HepG2 (cell line): ENCODE results near the gene DDRGK1. TPM values are rescaled to one million over a fixed set of nuclear protein-coding genes. Genes with fewer than 3 reads are reported as not detected.

ENCODE experiments used
- ARID3A ChIP-seq: IDR thresholded peaks from 2 replicates; pipeline ENCODE4 v1.6.1; 2012; ENCODE audit warnings: low read depth, low read length, improper control_type of control experiment
- ATF3 ChIP-seq: sonication (generic); formaldehyde crosslinking; IDR thresholded peaks from 2 replicates; pipeline ENCODE4 v1.4.0; 2020; ENCODE audit warnings: missing genetic modification reagents
- E2F2 ChIP-seq: sonication (generic); formaldehyde crosslinking; IDR thresholded peaks from 2 replicates; pipeline ENCODE4 v1.4.0; 2020; ENCODE audit warnings: missing genetic modification reagents, borderline replicate concordance
- EED ChIP-seq: sonication (generic); formaldehyde crosslinking; IDR thresholded peaks from 2 replicates; pipeline ENCODE4 v1.5.0; 2020; ENCODE audit warnings: mild to moderate bottlenecking, missing genetic modification reagents
- FOXA1 ChIP-seq, 2 experiments: fragments of 450-650 bp in 1 of 2; sonication (generic) in 1 of 2; formaldehyde crosslinking in 1 of 2; IDR thresholded peaks; 2 replicates each; pipeline versions ENCODE4 v1.4.0 to v1.6.1; 2016 to 2020; ENCODE audit warnings: missing genetic modification reagents in 1 of 2
- GMEB1 ChIP-seq: sonication (generic); formaldehyde crosslinking; IDR thresholded peaks from 2 replicates; pipeline ENCODE4 v1.5.1; 2020; ENCODE audit warnings: missing genetic modification reagents, mild to moderate bottlenecking, borderline replicate concordance
- HINFP ChIP-seq: sonication (generic); formaldehyde crosslinking; IDR thresholded peaks from 2 replicates; pipeline ENCODE4 v1.4.0; 2020; ENCODE audit warnings: low read depth, mild to moderate bottlenecking, missing genetic modification reagents
- MIXL1 ChIP-seq: IDR thresholded peaks from 2 replicates; pipeline ENCODE4 v1.6.1; 2016
- PCBP1 ChIP-seq: fragments of 200-400 bp; formaldehyde crosslinking; IDR thresholded peaks from 2 replicates; pipeline ENCODE4 v1.6.1; 2017; ENCODE audit warnings: mild to moderate bottlenecking, low read depth, low read length, borderline replicate concordance
- RFX5 ChIP-seq: IDR thresholded peaks from 2 replicates; pipeline ENCODE4 v1.6.1; 2011; ENCODE audit warnings: low read depth, low read length, improper control_type of control experiment
- RNF2 ChIP-seq: fragments of 450-650 bp; conservative IDR thresholded peaks from 2 replicates; pipeline ENCODE4 v1.6.1; 2016; ENCODE audit warnings: low read depth
- SOX5 ChIP-seq: IDR thresholded peaks from 2 replicates; pipeline ENCODE4 v1.6.1; 2016; ENCODE audit warnings: borderline replicate concordance
- THAP7 ChIP-seq: sonication (generic); formaldehyde crosslinking; IDR thresholded peaks from 2 replicates; pipeline ENCODE4 v1.8.1; 2023; ENCODE audit warnings: mild to moderate bottlenecking, missing genetic modification reagents
- THAP8 ChIP-seq: sonication (generic); formaldehyde crosslinking; IDR thresholded peaks from 2 replicates; pipeline ENCODE4 v1.5.1; 2020; ENCODE audit warnings: missing genetic modification reagents, mild to moderate bottlenecking, borderline replicate concordance
- ZFP37 ChIP-seq: sonication (generic); formaldehyde crosslinking; IDR thresholded peaks from 2 replicates; pipeline ENCODE4 v1.4.0; 2020; ENCODE audit warnings: missing genetic modification reagents, borderline replicate concordance
- ZNF280B ChIP-seq: sonication (generic); formaldehyde crosslinking; IDR thresholded peaks from 2 replicates; pipeline ENCODE4 v1.5.0; 2020; ENCODE audit warnings: missing genetic modification reagents, mild to moderate bottlenecking, borderline replicate concordance
- ZNF331 ChIP-seq: sonication (generic); formaldehyde crosslinking; IDR thresholded peaks from 2 replicates; pipeline ENCODE4 v1.4.0; 2020; ENCODE audit warnings: missing genetic modification reagents
- ZNF777 ChIP-seq: sonication (generic); formaldehyde crosslinking; IDR thresholded peaks from 2 replicates; pipeline ENCODE4 v1.4.0; 2020; ENCODE audit warnings: missing genetic modification reagents
- polyA plus RNA-seq, 8 experiments: library from polyadenylated mRNA; depleted of rRNA in 3 of 8; stranded (reverse) in 7 of 8; unstranded in 1 of 8; fragments of >200 nt; fragmentation: Illumina TruSeq in 4 of 8; extraction: Trizol in 4 of 8; gene quantifications; 2 replicates each; pipeline versions ENCODE4 v1.2.1 to v1.2.3, GENCODE V29; 2011 to 2016; ENCODE audit warnings: low read depth in 4 of 8, missing spikeins in 1 of 8, mixed read lengths in 1 of 8; ENCODE audit not compliant: insufficient read depth in 1 of 8
- total RNA-seq, 5 experiments: library from RNA; depleted of rRNA; stranded (reverse); fragments of >200 nt; fragmentation: Illumina TruSeq; extraction: Trizol; gene quantifications; 2 replicates each; pipeline ENCODE4 v1.2.3, GENCODE V29; 2016; ENCODE audit warnings: low read depth in 1 of 5

Gene DDRGK1
- total and polyA plus RNA-seq, 2 of the 13 experiments (the other 11 are each of a cell fraction or from before 2014, with no cell fraction given) = 96.7 to 149 TPM

GRCh38 chr20:3218307-3218988 is 14.0 kb upstream of the DDRGK1 start (continued):
- TF ChIP-seq FOXA1 (IDR thresholded peaks at IDR 0.05) = no peak
- peak; percentile 55 for TF ChIP-seq FOXA1 (CRISPR knock-in tag; IDR thresholded peaks at IDR 0.05)
- TF ChIP-seq ZFP37 = 0 out of 2 replicates have a peak, but pooled peaks have one; percentile 52
- no peak for TF ChIP-seq RFX5
- TF ChIP-seq GMEB1 (CRISPR knock-in tag) = 0 out of 2 replicates have a peak, but pooled peaks have one; percentile 40
- peak; percentile 52; the same call in 1 of the 2 replicates for TF ChIP-seq THAP7 (CRISPR knock-in tag)
- peak; percentile 91 for TF ChIP-seq MIXL1 (CRISPR knock-in tag)
- TF ChIP-seq ATF3 (CRISPR knock-in tag) = peak; percentile 66
- TF ChIP-seq SOX5 = peak; percentile 81
- TF ChIP-seq ARID3A = peak; percentile 33; the same call in 1 of the 2 replicates
- TF ChIP-seq THAP8 (CRISPR knock-in tag) = 0 out of 2 replicates have a peak, but pooled peaks have one; percentile 25
- TF ChIP-seq PCBP1 = 0 out of 2 replicates have a peak, but pooled peaks have one; percentile 60
- peak; percentile 87 for TF ChIP-seq ZNF331 (CRISPR knock-in tag)
- peak; percentile 24; the same call in 1 of the 2 replicates for TF ChIP-seq HINFP (CRISPR knock-in tag)
- no peak; the same call in 1 of the 2 replicates for TF ChIP-seq ZNF777 (CRISPR knock-in tag)
- TF ChIP-seq ZNF280B (CRISPR knock-in tag) = peak; percentile 97
- no peak; the same call in 1 of the 2 replicates for TF ChIP-seq EED
- TF ChIP-seq RNF2 = no peak
- 0 out of 2 replicates have a peak, but pooled peaks have one; percentile 78 for TF ChIP-seq E2F2
